ENCODE data around the gene RAP1GAP.
A peak's percentile ranks its signal among the peaks of the same experiment; 100 is the strongest.

Gene RAP1GAP

GRCh38 chr1:21597753-21598152 lies 71.4 kb downstream of the RAP1GAP start:
- Histone ChIP-seq H2AFZ (ENCODE audit: low read depth) (no peak overlapping the region), H3K4me1 (ENCODE audit: low read depth, poor library complexity, severe bottlenecking) (no peaks in the 10 kb centered on the region), H3K27ac (no peak overlapping the region), H3K36me3 (ENCODE audit: insufficient read depth) (no peaks in the 10 kb centered on the region), H3K9ac (no peak overlapping the region), H3K79me2 (ENCODE audit: insufficient read depth, low read depth) (no peaks in the 10 kb centered on the region), H3K4me2 (no peak overlapping the region), H4K20me1 (ENCODE audit: insufficient read depth) (no peaks in the 10 kb centered on the region), H3K4me3 (IDR thresholded peaks at IDR 0.05; ENCODE audit: insufficient read depth, low read depth, low read length) (no peak overlapping the region), H3K27me3 (ENCODE audit: insufficient read depth, low read depth) (peaks cover 80% of the 10 kb centered on the region)
- no peak for TF ChIP-seq CTCF (conservative IDR thresholded peaks at IDR 0.05; ENCODE audit: low read depth, low read length)

GRCh38 chr1:21596628-21597027 lies 72.5 kb downstream of the RAP1GAP start:
- Histone ChIP-seq H3K4me1 (ENCODE audit: low read depth, poor library complexity, severe bottlenecking) (no peaks in the 10 kb centered on the region), H3K27ac (no peak overlapping the region), H3K4me2 (no peak overlapping the region), H4K20me1 (ENCODE audit: insufficient read depth) (no peaks in the 10 kb centered on the region), H3K9ac (no peak overlapping the region), H3K79me2 (ENCODE audit: insufficient read depth, low read depth) (no peaks in the 10 kb centered on the region), H3K36me3 (ENCODE audit: insufficient read depth) (no peaks in the 10 kb centered on the region), H3K4me3 (IDR thresholded peaks at IDR 0.05; ENCODE audit: insufficient read depth, low read depth, low read length) (no peak overlapping the region), H2AFZ (ENCODE audit: low read depth) (no peak overlapping the region), H3K27me3 (ENCODE audit: insufficient read depth, low read depth) (peaks cover 81% of the 10 kb centered on the region)
- TF ChIP-seq CTCF (conservative IDR thresholded peaks at IDR 0.05; ENCODE audit: low read depth, low read length): no peak

GRCh38 chr1:21596174-21596573 lies 73.0 kb downstream of the RAP1GAP start:
- no peaks in the 10 kb centered on the region for H3K4me1 ChIP-seq (ENCODE audit: low read depth, poor library complexity, severe bottlenecking)
- no peak overlapping the region for H3K9ac ChIP-seq
- H3K4me2 ChIP-seq: no peak overlapping the region
- no peak for TF ChIP-seq CTCF (conservative IDR thresholded peaks at IDR 0.05; ENCODE audit: low read depth, low read length)
- no peak overlapping the region for H3K4me3 ChIP-seq (IDR thresholded peaks at IDR 0.05; ENCODE audit: insufficient read depth, low read depth, low read length)
- no peaks in the 10 kb centered on the region for H3K36me3 ChIP-seq (ENCODE audit: insufficient read depth)
- H3K79me2 ChIP-seq (ENCODE audit: insufficient read depth, low read depth): no peaks in the 10 kb centered on the region
- peaks cover 85% of the 10 kb centered on the region for H3K27me3 ChIP-seq (ENCODE audit: insufficient read depth, low read depth)
- H2AFZ ChIP-seq (ENCODE audit: low read depth): no peak overlapping the region
- H3K27ac ChIP-seq: no peak overlapping the region
- no peaks in the 10 kb centered on the region for H4K20me1 ChIP-seq (ENCODE audit: insufficient read depth)

- no peaks in the 10 kb centered on the region for H3K4me1 ChIP-seq (ENCODE audit: low read depth, poor library complexity, severe bottlenecking)
- no peak overlapping the region for H3K9ac ChIP-seq
- peaks cover 86% of the 10 kb centered on the region for H3K27me3 ChIP-seq (ENCODE audit: insufficient read depth, low read depth)
- TF ChIP-seq CTCF (conservative IDR thresholded peaks at IDR 0.05; ENCODE audit: low read depth, low read length): peak; percentile 80
- H3K4me2 ChIP-seq: no peak overlapping the region
- no peaks in the 10 kb centered on the region for H4K20me1 ChIP-seq (ENCODE audit: insufficient read depth)
- H3K36me3 ChIP-seq (ENCODE audit: insufficient read depth): no peaks in the 10 kb centered on the region
- H3K27ac ChIP-seq: no peak overlapping the region
- no peaks in the 10 kb centered on the region for H3K79me2 ChIP-seq (ENCODE audit: insufficient read depth, low read depth)
- H3K4me3 ChIP-seq (IDR thresholded peaks at IDR 0.05; ENCODE audit: insufficient read depth, low read depth, low read length): no peak overlapping the region
- no peak overlapping the region for H2AFZ ChIP-seq (ENCODE audit: low read depth)
Observed at GRCh38 chr1:21594935-21595897, 73.9 kb downstream of the RAP1GAP start.

Data from KMS-11 (cell line).